Measurements from ENCODE around the gene PCYOX1L.
"Not testable (repeated sequence)": the region's sequence is repeated elsewhere in the genome, so short reads cannot be mapped to it uniquely, and the experiment has no call there.

The PCYOX1L gene

GRCh38 chr5:149397530-149397929, 39.7 kb downstream of the PCYOX1L start:
- H3K4me3 ChIP-seq (replicated peaks; ENCODE audit: low read depth, low read length), result no peak overlapping the region
- TF ChIP-seq, protein P1, sequence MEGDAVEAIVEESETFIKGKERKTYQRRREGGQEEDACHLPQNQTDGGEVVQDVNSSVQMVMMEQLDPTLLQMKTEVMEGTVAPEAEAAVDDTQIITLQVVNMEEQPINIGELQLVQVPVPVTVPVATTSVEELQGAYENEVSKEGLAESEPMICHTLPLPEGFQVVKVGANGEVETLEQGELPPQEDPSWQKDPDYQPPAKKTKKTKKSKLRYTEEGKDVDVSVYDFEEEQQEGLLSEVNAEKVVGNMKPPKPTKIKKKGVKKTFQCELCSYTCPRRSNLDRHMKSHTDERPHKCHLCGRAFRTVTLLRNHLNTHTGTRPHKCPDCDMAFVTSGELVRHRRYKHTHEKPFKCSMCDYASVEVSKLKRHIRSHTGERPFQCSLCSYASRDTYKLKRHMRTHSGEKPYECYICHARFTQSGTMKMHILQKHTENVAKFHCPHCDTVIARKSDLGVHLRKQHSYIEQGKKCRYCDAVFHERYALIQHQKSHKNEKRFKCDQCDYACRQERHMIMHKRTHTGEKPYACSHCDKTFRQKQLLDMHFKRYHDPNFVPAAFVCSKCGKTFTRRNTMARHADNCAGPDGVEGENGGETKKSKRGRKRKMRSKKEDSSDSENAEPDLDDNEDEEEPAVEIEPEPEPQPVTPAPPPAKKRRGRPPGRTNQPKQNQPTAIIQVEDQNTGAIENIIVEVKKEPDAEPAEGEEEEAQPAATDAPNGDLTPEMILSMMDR (IDR thresholded peaks at IDR 0.05; ENCODE audit: low read length, missing control alignments), result no peak
- peak; percentile 91 for DNase-seq (ENCODE audit: low read depth)

- DNase-seq (ENCODE audit: low read depth); H3K4me3 ChIP-seq (replicated peaks; ENCODE audit: low read depth, low read length): not testable (repeated sequence)
These were observed 41.0 kb downstream of the PCYOX1L start for GRCh38 chr5:149398747-149399266.

DNA sequence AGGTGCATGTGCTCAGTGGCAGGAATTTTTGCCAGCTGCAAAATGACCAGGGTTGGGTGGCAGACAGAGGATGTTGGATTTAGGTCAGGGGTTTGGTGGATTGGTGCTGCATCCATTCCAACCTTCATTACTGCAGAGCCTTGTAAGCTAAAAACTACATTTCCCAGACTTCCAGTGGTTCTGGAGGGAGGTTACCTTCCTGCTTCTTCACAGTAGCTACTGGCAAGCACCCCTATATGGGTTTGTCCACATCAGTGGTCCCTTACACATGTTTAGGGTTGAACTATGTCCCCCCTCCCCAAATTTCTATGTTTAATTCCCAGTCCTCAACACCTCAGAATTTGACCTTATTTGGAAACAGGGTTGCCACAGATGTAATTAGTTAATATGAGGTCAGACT, 41.9 kb downstream of the PCYOX1L start:
- TF ChIP-seq, protein P1 (IDR thresholded peaks at IDR 0.05; ENCODE audit: low read length, missing control alignments), result no peak
- no peak for DNase-seq (ENCODE audit: low read depth)
- no peak overlapping the region for H3K4me3 ChIP-seq (replicated peaks; ENCODE audit: low read depth, low read length)

DNA sequence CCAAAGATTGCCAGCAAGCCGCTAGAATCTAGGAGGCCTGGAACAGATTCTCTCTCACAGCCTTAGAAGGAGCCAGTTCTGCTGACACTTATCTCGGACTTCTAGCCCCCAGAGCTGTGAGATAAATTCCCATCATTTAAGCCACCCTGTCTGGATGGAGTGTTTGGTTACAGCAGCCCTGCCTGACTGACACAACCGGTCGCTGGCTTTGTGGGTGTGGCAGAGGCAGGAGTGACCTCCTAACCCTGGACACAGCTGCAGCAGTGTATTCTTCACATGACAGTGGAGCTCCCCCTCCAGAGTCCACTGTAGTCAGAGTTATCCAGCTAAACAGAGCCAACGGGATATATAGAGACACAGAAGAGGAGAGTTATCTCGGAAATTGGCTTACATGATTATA, 42.5 kb downstream of the PCYOX1L start:
- DNase-seq (ENCODE audit: low read depth), result no peak
- TF ChIP-seq, protein P1 (IDR thresholded peaks at IDR 0.05; ENCODE audit: low read length, missing control alignments), result no peak
- H3K4me3 ChIP-seq (replicated peaks; ENCODE audit: low read depth, low read length), result no peak overlapping the region

DNA sequence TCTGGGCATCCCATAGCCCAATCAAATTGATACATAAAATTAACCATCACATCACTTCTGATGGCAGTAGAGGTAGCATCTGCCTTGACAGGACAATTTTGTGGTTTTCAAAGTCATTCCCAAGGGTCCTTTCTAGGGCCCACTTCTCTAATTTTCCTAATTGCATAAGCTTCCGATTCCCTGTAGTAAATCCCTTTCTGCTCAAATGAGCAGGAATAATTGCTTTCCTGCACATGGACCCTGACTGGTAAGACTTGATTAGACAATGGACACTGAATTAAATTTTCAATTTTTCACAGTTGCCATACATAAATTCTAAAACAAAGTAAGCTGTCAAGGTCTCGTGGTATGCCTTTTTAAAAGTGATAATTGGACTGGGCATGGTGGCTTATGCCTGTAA, 43.2 kb downstream of the PCYOX1L start:
- DNase-seq (ENCODE audit: low read depth), result no peak
- H3K4me3 ChIP-seq (replicated peaks; ENCODE audit: low read depth, low read length), result no peak overlapping the region
- TF ChIP-seq, protein P1 (IDR thresholded peaks at IDR 0.05; ENCODE audit: low read length, missing control alignments), result no peak

- H3K4me3 ChIP-seq (replicated peaks; ENCODE audit: low read depth, low read length), result no peak overlapping the region
- TF ChIP-seq, protein P1 (IDR thresholded peaks at IDR 0.05; ENCODE audit: low read length, missing control alignments), result no peak
- no peak for DNase-seq (ENCODE audit: low read depth)
These were observed 44.4 kb downstream of the PCYOX1L start for GRCh38 chr5:149402291-149402690.

GRCh38 chr5:149403923-149404745, 46.3 kb downstream of the PCYOX1L start:
- TF ChIP-seq, protein P1 (IDR thresholded peaks at IDR 0.05; ENCODE audit: low read length, missing control alignments), result no peak
- no peak for DNase-seq (ENCODE audit: low read depth)
- no peak overlapping the region for H3K4me3 ChIP-seq (replicated peaks; ENCODE audit: low read depth, low read length)
